Stimulated activated CD8-positive, alpha-beta memory T cell treated with anti-CD3 and anti-CD28 coated beads, Interleukin-7, amount 100 ng/mL, for 24 hours (primary cell): Measurements from ENCODE around the gene MMP10.

Source experiments
- DNase-seq: peaks from one replicate; pipeline ENCODE4 v3.0.0-alpha.2; 2020; ENCODE audit warnings: low read depth

Gene MMP10

DNA sequence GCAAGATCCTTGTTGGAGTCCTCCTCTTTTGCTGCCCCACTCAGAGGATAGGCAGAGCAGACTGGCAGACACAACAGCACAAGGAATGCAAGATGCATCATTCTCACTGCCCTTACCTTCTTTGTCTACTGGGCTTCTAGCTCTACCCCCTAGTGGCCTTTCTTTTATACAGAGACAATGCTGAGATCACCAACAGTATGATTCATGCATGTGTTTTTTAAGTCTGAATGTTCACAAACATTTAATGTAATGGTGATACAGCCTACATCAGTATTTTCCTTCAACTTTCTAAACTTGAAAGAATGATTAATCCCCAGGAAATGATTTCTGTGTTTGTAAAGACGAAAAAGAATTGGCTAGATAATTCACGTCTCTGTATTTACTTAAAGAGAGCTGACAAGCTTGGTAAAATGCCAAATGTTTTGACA, at the start of gene MMP10:
MMP10 (minus strand) TSS at position 138 of the 428 bp plus-strand sequence; CDS start at position 101, 37 bp downstream.
- no peak for DNase-seq

DNA sequence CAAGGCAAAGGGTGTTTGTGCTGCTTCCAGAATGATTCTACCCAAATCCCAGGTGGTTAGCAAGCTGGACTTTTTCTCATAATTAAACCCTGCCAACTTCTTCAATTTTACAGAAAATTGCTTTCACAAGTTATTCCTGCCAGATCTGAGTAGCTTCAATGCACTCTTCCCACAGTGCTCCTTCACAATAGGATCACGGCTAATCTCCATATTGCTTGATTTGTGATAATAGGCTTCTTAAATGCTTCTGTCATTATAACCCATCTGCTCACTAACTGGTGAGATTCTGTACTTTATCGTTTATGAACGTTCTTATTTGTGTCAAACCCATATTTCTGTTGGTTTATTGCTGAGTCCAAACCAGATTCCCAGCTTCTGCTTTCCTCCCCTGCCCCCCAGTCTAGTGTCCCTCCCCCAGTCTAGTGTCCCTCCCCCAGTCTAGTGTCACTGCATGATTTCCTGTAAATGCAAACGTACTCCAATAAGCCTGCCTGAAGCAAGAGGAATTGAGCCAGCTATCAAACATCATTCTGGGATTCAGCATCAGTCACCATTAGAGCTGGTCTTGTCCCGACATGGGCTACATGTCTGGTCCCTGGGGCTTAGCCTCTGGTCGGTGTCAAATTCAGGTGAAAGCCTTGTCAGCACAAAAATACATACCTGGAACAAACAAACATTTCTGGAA, 49.0 kb upstream of the MMP10 start:
- no peak for DNase-seq

DNA sequence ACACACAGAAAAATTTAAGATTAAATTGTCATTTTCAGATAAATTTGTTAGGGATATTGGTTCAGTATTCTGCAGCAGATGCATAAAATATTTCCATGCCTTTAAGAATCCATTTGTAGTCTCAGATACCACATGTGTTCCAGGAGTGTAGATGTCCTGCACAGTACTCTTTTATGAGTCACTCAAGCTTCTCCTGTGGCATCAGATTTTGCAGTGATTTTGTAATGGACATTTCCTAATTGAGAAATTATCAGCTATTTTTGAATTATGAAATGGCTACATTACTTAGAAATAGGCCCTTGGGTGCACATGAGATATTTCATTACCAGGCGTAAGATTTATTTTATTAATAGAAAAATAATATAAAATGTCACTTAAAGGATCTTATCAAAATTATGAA, 44.1 kb upstream of the MMP10 start:
- DNase-seq: no peak

DNA sequence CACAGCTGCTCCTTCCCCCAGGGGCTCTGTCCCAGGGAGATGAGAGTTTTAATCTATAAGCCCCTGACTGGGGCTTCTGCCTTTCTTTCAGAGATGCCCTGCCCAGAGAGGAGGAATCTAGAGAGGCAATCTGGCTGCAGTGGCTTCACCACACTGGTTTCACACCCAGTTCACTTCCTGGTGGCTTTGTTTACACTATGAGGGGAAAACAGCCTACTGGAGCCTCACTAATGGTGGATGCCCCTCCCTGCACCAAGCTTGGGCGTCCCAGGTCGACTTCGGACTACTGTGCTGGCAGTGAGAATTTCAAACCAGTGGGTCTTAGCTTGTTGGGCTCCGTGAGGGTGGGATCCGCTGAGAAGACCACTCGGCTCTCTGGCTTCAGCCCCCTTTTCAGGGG, 39.1 kb upstream of the MMP10 start:
- no peak for DNase-seq

DNA sequence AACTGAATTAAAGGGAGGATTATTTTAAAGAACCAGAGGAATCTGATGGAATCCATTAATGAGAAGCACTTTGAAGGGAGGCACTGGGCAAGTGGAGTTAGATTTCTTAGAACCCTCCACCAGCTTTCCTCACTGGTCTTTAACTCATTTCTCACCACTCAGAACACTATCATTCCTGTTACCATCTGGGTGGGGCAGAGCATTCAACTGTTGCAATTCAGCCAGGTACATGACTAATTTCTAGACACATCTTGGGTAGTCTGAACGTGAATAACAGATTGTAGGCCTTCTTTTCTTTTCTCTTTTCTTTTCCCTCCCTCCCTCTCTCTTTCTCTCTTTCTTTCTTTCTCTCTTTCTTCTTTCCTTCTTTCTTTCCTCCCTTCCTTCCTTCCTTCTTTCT, 33.1 kb upstream of the MMP10 start:
- DNase-seq: no peak

DNA sequence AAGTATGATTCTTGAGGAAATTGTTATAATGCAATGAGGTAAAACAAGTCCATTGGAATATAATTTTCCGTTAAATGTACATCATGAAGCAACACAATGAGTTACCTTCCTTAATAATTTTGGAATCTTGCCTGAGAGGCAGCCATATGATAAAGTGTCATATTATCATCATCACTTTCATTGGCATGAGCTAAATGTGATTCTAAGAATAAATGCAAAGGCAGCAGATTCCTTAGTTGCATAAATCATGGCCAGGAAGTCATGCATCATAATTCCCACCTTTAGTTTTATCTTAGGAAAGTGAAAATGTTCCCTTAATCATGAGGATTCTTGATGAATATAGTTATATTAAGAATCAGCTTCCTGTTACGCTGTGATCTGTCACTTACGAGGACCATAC, 31.8 kb upstream of the MMP10 start:
- DNase-seq: no peak

DNA sequence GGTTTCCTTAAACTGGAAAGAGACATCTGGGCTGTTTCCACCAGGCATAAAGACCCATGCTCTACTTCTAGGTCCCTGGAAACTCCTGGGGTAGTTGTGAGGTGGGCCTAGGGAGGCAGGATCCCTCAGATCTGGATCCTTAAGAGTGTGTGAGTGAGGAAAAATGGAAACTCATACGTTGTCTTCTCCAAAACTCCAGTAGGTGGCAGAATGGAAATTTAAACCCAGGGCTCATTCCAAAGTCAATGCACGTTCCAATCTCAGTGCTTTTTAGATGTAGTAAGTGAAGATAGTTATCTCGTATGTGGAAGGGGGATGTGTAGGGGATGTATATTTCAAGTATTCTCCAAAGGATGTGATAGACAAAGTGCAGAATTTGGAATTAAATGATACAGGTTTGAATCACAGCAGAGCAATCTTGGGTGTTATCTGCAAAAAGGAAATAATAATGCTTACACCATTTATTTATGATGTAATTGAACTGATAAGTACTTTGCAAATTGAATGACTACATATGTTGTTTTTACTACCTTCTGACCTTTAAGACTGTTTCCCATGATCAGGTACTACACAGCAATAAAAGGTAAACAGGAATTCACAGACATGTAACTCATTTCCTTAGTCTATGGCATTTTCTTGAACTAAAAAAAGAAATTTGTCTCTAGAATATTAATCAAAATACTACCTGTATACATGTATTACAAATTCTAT, 30.7 kb upstream of the MMP10 start:
- no peak for DNase-seq

DNA sequence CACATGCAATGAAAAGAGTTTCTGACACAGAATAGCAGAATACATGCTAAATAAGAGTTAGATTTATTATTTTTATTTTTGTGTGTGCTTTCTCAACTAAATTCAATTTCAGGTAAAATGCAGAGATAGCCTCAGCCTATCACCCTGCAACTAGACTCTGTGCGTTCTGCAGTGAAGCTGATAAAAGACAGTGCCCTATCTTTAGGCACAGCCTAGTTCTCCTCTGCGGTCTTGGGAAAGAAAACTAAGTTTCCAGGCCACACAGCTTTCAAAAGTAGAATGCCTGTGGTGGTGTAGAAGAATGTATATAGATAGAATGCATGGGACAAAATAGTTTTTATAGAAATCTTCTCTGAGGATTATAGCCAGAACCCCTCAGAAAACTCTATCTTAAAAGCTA, 29.5 kb upstream of the MMP10 start:
- DNase-seq: no peak

DNA sequence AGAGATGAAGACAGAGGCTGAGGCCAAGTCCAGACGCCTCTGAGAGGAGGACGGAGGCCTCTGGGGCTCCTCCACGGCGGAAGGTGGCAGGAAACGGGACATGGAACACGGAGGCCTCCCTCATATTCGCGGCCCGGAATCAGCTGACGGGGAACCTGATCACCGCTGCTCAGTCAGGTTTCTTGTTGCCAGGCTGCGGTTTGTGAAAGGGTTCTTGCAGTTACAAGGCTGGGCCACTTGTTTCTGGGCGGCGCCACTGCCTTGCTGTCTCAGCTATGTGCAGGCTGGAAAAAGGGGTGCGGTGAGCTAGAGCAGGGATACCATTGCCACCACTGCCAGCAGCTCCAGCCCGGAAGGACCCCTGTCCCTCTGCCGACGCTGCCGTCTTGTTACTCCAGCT, 27.5 kb upstream of the MMP10 start:
- no peak for DNase-seq

DNA sequence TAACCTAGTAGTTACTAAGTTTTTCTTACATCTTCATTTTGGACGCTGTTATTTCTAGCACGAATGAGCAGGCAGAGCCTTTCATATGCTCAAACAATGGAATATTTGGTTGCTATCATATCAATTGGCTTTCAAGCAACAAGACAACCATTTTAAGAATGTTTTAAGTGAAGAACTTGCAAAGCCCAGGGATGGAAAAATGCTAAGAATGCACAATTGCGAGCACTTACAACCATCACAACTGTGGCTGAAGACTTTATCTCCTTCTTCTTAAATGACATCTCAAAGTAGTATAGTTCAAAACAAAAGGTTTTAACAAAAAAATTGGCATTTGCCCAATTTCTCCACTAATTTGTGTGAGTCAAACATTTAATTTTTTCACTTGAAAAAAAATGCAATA, 25.9 kb upstream of the MMP10 start:
- DNase-seq: no peak

DNA sequence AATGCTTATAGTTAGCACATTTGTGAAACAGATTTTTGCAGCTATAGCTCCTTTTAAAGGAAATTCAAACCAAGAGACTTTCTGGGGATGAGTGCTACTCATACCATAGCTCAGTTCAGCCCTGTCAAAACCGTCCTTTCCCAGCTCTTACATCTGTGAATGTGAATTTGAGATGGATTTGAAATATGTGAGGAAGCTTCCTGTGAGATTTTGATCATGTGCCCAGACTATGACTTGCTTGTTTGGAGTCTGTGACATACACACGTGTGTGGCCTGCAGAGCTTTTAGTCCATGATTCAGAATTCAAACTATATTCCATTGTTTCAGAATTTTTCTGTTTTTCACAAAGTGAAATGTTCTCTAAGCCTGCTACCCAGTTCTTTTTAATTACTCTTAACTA, 21.9 kb upstream of the MMP10 start:
- DNase-seq: no peak

DNA sequence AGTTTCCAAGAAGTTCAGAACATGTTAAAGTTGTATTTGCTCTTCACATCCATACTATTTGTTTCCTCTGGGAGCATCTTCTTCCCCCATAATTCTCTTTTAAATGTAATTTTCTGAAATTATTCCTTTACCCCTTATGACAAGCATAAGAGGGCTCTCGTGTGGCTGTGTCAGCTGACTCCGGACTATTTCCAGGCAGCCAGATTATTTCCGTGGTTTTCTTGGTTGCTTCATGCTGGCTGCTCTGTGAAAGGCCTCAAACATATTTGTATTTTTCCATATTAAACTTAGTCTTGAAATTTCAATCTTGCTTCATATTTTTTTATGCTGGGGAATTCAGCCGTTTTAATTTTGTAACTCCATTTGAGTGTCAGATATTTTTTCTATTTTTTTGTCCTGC, 20.3 kb upstream of the MMP10 start:
- no peak for DNase-seq

DNA sequence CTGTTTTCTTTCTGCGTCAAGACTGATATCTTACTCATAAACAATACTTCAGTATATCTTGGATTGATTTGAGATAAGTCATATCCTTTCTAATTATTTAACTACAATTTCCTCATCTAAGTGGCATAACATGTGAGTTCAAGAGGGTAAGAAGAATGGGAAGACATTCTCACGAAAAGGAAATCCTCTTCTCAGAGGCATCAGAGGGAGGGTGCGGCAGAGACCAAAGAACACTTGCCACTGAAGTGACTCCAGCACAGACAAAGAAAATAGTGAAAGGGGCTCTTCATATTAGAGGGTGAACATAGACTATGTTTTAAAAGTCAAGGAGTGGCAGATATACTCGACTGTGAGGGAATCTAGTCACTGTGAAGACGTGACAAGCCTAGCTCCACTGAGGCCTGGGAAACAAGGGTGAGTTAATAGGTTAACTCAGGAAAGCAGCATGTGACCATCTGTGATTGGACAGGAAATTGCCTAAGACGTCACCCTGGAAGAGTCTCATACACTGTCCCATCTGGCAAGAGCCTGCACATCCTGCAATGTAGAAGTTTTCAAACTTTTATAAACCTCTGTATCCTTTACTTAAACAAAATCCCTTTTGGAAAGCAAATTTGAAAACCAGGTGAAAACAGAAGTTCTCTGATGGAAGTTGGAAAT, 19.4 kb upstream of the MMP10 start:
- no peak for DNase-seq

DNA sequence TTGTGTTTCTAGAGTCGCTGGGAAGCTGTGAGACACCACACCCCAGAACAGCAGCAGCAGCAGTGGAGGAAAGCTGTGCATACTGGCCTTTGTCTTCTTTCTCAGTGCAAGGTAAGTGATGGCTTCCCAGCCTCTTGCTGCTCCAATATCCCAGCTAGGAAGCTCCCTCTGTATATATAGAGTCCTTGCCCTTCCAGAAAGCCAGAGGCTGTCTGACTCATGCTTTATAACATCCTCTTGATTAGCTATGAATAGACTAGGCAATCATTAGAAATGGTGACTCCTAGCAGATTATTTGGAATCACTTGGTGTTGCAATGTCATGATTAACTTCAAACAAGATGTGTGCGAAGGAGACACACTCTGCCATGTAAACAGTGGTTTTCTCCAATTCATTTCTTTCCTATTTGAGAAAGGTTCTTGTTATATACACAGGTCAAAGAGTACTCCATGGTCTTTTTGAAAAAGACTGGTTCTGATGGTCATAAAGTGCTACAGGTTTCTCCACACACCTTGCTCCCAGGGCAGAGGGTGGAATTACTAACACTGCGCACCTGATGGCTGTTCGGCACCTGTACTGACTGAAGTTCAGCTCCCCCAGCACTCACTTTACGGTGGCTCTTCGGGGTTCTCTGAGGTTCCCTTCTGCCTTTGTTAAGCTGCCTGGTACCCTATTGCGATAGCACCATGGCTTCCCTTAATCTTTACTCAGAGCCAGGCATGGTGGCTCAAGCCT, 17.8 kb upstream of the MMP10 start, which contains the start of gene MMP1:
MMP1 (minus strand) TSS at position 149 of the 735 bp plus-strand sequence; CDS start at position 81, 68 bp downstream.
- DNase-seq: no peak

DNA sequence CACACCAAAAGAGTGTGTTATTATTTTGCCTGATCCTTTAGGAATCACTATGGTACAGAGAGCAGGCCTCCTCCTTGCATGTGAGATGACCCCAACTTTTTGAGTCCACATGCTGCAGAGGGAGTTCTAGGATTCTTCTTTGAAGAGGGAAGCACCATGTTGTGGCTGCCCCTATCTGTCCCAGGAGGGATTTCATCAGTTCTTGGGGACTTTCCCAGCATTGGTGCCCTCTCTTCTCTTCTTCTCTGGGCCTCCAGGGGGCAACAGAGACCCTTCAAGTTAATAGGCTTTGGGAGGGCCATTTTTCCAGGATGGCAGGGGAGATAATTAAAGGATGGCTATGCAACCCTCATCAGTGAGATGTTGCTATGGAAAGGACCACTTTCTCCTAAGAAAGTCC, 14.0 kb upstream of the MMP10 start:
- no peak for DNase-seq

DNA sequence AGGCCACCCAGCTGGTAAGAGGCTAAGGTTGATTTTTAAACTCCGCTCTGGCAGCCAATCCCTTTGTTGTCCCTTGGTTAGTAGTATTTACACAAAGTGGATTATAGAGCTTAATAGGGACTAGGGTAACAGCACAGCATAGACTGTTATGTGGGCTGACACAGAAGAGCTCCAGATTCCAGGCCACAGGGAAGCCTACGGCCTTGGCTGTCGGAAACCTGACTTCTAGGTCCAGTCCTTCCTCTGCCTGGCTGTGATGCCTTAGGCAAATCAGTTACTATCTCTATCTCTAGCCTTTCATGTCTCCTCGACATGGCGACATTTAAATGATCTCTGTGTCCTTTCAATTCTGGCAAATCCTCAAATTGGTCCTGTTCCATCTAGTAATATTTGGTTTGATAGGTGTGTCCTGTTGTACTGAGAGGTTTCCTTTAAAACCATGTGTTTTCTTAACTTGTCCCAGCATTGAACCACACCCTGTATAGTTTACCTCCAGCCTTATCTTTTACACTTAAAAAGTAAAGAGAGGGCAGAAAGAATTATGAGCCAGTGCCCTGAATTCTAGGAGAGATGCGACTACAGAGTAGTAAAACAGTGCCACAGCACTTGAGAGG, 13.4 kb upstream of the MMP10 start:
- no peak for DNase-seq

DNA sequence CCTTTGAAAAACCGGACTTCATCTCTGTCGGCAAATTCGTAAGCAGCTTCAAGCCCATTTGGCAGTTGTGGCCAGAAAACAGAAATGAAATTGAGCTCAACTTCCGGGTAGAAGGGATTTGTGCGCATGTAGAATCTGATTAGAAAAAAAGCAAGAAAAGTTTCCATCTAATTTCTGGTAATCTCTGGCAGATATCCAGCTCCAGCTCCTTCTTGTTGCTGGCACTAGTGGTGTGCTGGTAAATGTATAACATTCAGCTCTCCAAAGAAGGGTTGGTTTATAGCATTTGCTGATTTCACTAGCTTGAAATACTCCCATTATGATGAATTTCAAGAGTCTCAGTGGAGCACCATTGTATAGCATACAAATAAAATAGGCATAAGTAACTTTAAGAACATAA, 12.2 kb upstream of the MMP10 start:
- no peak for DNase-seq

DNA sequence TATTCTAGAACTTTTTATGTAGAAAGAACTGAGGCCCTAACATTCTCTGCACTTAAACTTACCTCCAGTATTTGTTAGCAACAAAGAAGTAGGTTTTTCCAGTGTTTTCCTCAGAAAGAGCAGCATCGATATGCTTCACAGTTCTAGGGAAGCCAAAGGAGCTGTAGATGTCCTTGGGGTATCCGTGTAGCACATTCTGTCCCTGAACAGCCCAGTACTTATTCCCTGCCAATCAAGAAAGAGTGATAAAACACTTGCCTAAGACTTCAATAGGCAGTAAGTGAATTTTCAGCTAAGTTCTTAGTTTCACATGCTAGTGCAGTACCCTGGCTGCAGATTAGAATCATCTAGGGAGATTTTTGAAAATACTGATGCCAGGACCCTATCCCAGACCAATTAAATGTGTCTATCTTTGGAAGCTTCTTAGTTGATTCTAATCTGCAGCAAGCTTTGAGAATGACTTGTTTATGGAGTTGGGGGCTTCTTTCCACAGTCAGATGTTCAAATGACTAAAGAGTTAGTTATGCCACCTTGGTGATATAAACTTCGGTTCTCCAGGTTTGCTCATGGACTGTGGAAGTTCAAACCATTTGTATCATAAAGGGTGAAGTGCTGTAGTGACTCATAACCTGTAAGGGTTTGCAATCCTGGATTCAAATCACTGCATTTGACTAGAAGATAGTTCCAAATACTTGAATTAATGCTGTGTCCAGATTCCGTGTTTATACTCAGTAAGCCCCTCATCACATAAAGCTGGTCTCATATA, 11.0 kb upstream of the MMP10 start:
- DNase-seq: no peak

DNA sequence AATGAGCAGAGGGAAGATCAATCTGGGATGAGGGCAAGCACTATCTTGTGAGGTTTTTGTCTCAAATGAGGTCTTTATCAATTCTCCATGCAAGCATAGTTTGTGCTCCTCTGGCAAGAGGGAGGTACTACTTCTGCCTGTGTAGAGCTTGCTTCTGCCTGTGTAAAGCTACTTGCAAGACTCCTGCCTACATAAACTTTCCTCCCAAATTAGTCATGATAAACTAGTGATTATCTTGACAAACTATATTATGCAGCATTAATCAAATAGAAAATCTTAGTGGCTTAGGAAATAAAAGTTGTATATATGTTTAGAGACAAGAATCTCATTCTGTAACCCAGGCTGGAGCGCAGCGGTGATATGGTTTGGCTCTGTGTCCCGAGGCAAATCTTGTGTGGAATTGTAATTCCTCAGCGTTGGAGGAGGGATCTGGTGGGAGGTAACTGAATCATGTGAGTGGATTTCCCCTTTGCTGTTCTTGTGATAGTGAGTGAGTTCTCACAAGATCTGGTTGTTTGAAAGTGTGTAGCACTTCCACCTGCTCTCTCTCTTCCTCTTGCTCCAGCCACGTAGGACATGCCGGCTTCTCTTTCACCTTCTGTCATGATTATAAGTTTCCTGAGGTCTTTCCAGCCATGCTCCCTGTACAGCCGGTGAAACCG, 8.0 kb upstream of the MMP10 start:
- no peak for DNase-seq

DNA sequence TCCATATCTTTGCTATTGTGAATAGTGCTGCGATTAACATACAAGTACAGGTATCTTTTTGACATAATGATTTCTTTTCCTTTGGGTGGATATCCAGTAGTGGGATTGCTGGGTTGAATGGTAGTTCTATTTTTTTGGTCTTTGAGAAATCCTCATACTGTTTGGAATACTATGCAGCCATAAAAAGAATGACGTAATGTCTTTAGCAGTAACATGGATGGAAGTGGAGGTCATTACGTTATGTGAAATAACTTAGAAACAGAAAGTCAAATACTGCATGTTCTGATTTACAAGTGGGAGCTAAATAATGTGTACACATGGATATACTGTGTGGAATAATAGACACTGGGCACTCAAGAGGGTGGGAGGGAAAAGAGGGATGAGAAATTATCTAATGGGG, 4.0 kb upstream of the MMP10 start:
- DNase-seq: no peak

DNA sequence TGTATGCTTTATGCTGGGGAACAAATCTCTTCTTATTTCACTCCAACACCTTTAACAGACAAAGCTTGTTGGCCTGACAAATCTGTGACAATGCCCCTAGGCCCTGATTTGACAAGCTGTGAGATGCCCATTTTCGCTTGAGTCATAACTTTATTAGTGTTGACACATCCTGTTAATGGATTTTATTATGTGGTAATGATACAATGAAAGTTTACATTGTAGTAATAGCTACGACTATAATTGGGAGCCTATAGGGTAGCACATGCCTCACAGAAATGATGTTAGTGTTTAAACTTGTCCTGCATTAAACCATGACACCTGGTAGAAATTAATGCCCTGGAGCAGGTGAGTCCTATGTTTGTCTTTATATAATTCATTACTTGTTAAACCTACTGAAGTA, 3.3 kb upstream of the MMP10 start:
- no peak for DNase-seq
